ENCODE data around the gene KCTD14.
"Not testable (repeated sequence)": the region's sequence is repeated elsewhere in the genome, so short reads cannot be mapped to it uniquely, and the experiment has no call there.

KCTD14 gene

GRCh38 chr11:78030429-78031325, 7.6 kb upstream of the KCTD14 start:
- Histone ChIP-seq H2BK12ac (ENCODE audit: low read length) (no peak overlapping the region), H3K23ac (ENCODE audit: low read depth, low read length, poor library complexity) (no peak overlapping the region), H3K9me3 (replicated peaks in 1 of 2; ENCODE audit: control insufficient read depth in 2 of 2, insufficient read depth in 1 of 2, low read depth in 1 of 2, low read length in 2 of 2) (no peaks in the 10 kb centered on the region), H2AK5ac (ENCODE audit: low read depth, low read length) (no peak overlapping the region), H3K36me3 (replicated peaks in 1 of 2; ENCODE audit: control insufficient read depth in 2 of 2, insufficient read depth in 2 of 2, low read length in 2 of 2) (no peaks in the 10 kb centered on the region), H4K91ac (ENCODE audit: low read depth, low read length, poor library complexity) (no peak overlapping the region), H3K27me3 (ENCODE audit: control insufficient read depth in 3 of 3, insufficient read depth in 3 of 3, low read depth in 1 of 3, low read length in 3 of 3) (no peaks in the 10 kb centered on the region), H3K27ac (replicated peaks; ENCODE audit: low read length) (no peak overlapping the region), H2BK15ac (ENCODE audit: low read length) (no peak overlapping the region), H3K9ac (ENCODE audit: low read depth, low read length, poor library complexity) (no peak overlapping the region), H3K4me2 (ENCODE audit: insufficient read depth, low read length, poor library complexity, severe bottlenecking) (no peak overlapping the region), H3K18ac (ENCODE audit: low read length) (no peak overlapping the region), H3K14ac (ENCODE audit: low read length) (no peak overlapping the region), H3K4me3 (ENCODE audit: low read length in 2 of 2) (no peak overlapping the region), H2BK120ac (ENCODE audit: low read depth, low read length) (no peak overlapping the region), H2AFZ (ENCODE audit: low read length) (peak overlapping the region; percentile 90), H3K4me1 (ENCODE audit: control insufficient read depth in 2 of 2, insufficient read depth in 1 of 2, low read depth in 1 of 2, low read length in 2 of 2) (peaks cover 6 to 8% of the 10 kb centered on the region in 2 donors), H2BK5ac (ENCODE audit: low read length) (no peak overlapping the region), H4K8ac (ENCODE audit: low read depth, low read length) (no peak overlapping the region), H3K4ac (ENCODE audit: low read length) (no peak overlapping the region), H3K79me1 (ENCODE audit: low read depth, low read length) (no peaks in the 10 kb centered on the region)
- WGBS, 2 donors (ENCODE audit: extremely low coverage in 2 of 2, insufficient read length in 2 of 2, insufficient replicate concordance in 1 of 2) = no CpG with 5 or more reads among the region's 7 CpGs
- DNase-seq (ENCODE audit: low spot score) = no peak

DNA sequence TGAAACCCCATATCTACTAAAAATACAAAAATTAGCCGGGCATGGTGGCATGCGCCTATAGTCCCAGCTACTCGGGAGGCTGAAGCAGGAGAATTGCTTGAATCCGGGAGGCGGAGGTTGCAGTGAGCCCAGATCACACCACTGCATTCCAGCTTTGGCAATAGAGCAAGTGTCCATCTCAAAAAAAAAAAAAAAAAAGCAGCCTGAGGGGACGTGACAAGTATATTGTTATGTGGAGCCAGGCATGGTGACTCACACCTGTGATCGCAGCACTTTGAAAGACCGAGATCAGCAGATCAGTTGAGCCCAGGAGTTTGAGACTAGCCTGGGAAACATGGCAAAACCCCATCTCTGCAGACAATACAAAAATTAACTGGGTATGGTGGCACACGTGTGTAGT, 5.3 kb upstream of the KCTD14 start:
- H3K9me3 ChIP-seq (replicated peaks in 1 of 2; ENCODE audit: control insufficient read depth in 2 of 2, insufficient read depth in 1 of 2, low read depth in 1 of 2, low read length in 2 of 2); H3K9ac ChIP-seq (ENCODE audit: low read depth, low read length, poor library complexity); H4K8ac ChIP-seq (ENCODE audit: low read depth, low read length); H3K4ac ChIP-seq (ENCODE audit: low read length); H2AFZ ChIP-seq (ENCODE audit: low read length); H2BK15ac ChIP-seq (ENCODE audit: low read length); H3K4me2 ChIP-seq (ENCODE audit: insufficient read depth, low read length, poor library complexity, severe bottlenecking); H4K91ac ChIP-seq (ENCODE audit: low read depth, low read length, poor library complexity); H2BK120ac ChIP-seq (ENCODE audit: low read depth, low read length); H2AK5ac ChIP-seq (ENCODE audit: low read depth, low read length); H3K18ac ChIP-seq (ENCODE audit: low read length); DNase-seq (ENCODE audit: low spot score); H3K27me3 ChIP-seq (ENCODE audit: control insufficient read depth in 3 of 3, insufficient read depth in 3 of 3, low read depth in 1 of 3, low read length in 3 of 3); H3K27ac ChIP-seq (replicated peaks; ENCODE audit: low read length); H3K14ac ChIP-seq (ENCODE audit: low read length); H3K36me3 ChIP-seq (replicated peaks in 1 of 2; ENCODE audit: control insufficient read depth in 2 of 2, insufficient read depth in 2 of 2, low read length in 2 of 2); H2BK5ac ChIP-seq (ENCODE audit: low read length); H3K4me3 ChIP-seq (ENCODE audit: low read length in 2 of 2); H2BK12ac ChIP-seq (ENCODE audit: low read length); H3K23ac ChIP-seq (ENCODE audit: low read depth, low read length, poor library complexity); H3K4me1 ChIP-seq (ENCODE audit: control insufficient read depth in 2 of 2, insufficient read depth in 1 of 2, low read depth in 1 of 2, low read length in 2 of 2); H3K79me1 ChIP-seq (ENCODE audit: low read depth, low read length): not testable (repeated sequence)
- WGBS, 2 donors (ENCODE audit: extremely low coverage in 2 of 2, insufficient read length in 2 of 2, insufficient replicate concordance in 1 of 2) = no CpG with 5 or more reads among the region's 9 CpGs

GRCh38 chr11:78027759-78028158, 4.7 kb upstream of the KCTD14 start:
- DNase-seq (ENCODE audit: low spot score) = no peak

GRCh38 chr11:78025378-78025777, 2.3 kb upstream of the KCTD14 start:
- Histone ChIP-seq H3K9ac (ENCODE audit: low read depth, low read length, poor library complexity) (no peak overlapping the region), H2AK5ac (ENCODE audit: low read depth, low read length) (no peak overlapping the region), H4K8ac (ENCODE audit: low read depth, low read length) (no peak overlapping the region), H4K91ac (ENCODE audit: low read depth, low read length, poor library complexity) (no peak overlapping the region), H3K4me2 (ENCODE audit: insufficient read depth, low read length, poor library complexity, severe bottlenecking) (no peak overlapping the region), H2BK5ac (ENCODE audit: low read length) (no peak overlapping the region), H3K23ac (ENCODE audit: low read depth, low read length, poor library complexity) (no peak overlapping the region), H3K4me1 (ENCODE audit: control insufficient read depth in 2 of 2, insufficient read depth in 1 of 2, low read depth in 1 of 2, low read length in 2 of 2) (peaks cover 5 to 8% of the 10 kb centered on the region in 2 donors), H3K4me3 (ENCODE audit: low read length in 2 of 2) (no peak overlapping the region), H3K14ac (ENCODE audit: low read length) (no peak overlapping the region), H2BK15ac (ENCODE audit: low read length) (no peak overlapping the region), H2BK120ac (ENCODE audit: low read depth, low read length) (no peak overlapping the region), H2BK12ac (ENCODE audit: low read length) (no peak overlapping the region), H3K36me3 (replicated peaks in 1 of 2; ENCODE audit: control insufficient read depth in 2 of 2, insufficient read depth in 2 of 2, low read length in 2 of 2) (no peaks in the 10 kb centered on the region), H3K18ac (ENCODE audit: low read length) (no peak overlapping the region), H3K79me1 (ENCODE audit: low read depth, low read length) (no peaks in the 10 kb centered on the region), H3K27me3 (ENCODE audit: control insufficient read depth in 3 of 3, insufficient read depth in 3 of 3, low read depth in 1 of 3, low read length in 3 of 3) (peaks cover 0 to 11% (median 0%) of the 10 kb centered on the region in 3 experiments), H3K4ac (ENCODE audit: low read length) (no peak overlapping the region), H3K27ac (replicated peaks; ENCODE audit: low read length) (no peak overlapping the region), H3K9me3 (replicated peaks in 1 of 2; ENCODE audit: control insufficient read depth in 2 of 2, insufficient read depth in 1 of 2, low read depth in 1 of 2, low read length in 2 of 2) (no peaks in the 10 kb centered on the region), H2AFZ (ENCODE audit: low read length) (no peak overlapping the region)
- DNase-seq (ENCODE audit: low spot score) = no peak

More at GRCh38 chr11:78027759-78028158, 4.7 kb upstream of the KCTD14 start:
- H2BK5ac ChIP-seq (ENCODE audit: low read length) = no peak overlapping the region
- no peak overlapping the region for H3K4ac ChIP-seq (ENCODE audit: low read length)
- H3K27ac ChIP-seq (replicated peaks; ENCODE audit: low read length) = no peak overlapping the region
- peaks cover 6 to 8% of the 10 kb centered on the region in 2 donors for H3K4me1 ChIP-seq (ENCODE audit: control insufficient read depth in 2 of 2, insufficient read depth in 1 of 2, low read depth in 1 of 2, low read length in 2 of 2)
- H2BK120ac ChIP-seq (ENCODE audit: low read depth, low read length) = no peak overlapping the region
- H3K79me1 ChIP-seq (ENCODE audit: low read depth, low read length) = no peaks in the 10 kb centered on the region
- H3K18ac ChIP-seq (ENCODE audit: low read length) = no peak overlapping the region
- H4K91ac ChIP-seq (ENCODE audit: low read depth, low read length, poor library complexity) = no peak overlapping the region
- H2BK12ac ChIP-seq (ENCODE audit: low read length) = no peak overlapping the region
- H3K23ac ChIP-seq (ENCODE audit: low read depth, low read length, poor library complexity) = no peak overlapping the region
- no peak overlapping the region for H3K4me3 ChIP-seq (ENCODE audit: low read length in 2 of 2)
- no peak overlapping the region for H3K9ac ChIP-seq (ENCODE audit: low read depth, low read length, poor library complexity)
- no peak overlapping the region for H2AFZ ChIP-seq (ENCODE audit: low read length)
- no peak overlapping the region for H3K4me2 ChIP-seq (ENCODE audit: insufficient read depth, low read length, poor library complexity, severe bottlenecking)
- peaks cover 0 to 4% (median 0%) of the 10 kb centered on the region in 3 experiments for H3K27me3 ChIP-seq (ENCODE audit: control insufficient read depth in 3 of 3, insufficient read depth in 3 of 3, low read depth in 1 of 3, low read length in 3 of 3)
- H3K9me3 ChIP-seq (replicated peaks in 1 of 2; ENCODE audit: control insufficient read depth in 2 of 2, insufficient read depth in 1 of 2, low read depth in 1 of 2, low read length in 2 of 2) = no peaks in the 10 kb centered on the region
- no peak overlapping the region for H2BK15ac ChIP-seq (ENCODE audit: low read length)
- H4K8ac ChIP-seq (ENCODE audit: low read depth, low read length) = no peak overlapping the region
- WGBS, 2 donors (ENCODE audit: extremely low coverage in 2 of 2, insufficient read length in 2 of 2, insufficient replicate concordance in 1 of 2) = no CpG with 5 or more reads among the region's 2 CpGs
- no peaks in the 10 kb centered on the region for H3K36me3 ChIP-seq (replicated peaks in 1 of 2; ENCODE audit: control insufficient read depth in 2 of 2, insufficient read depth in 2 of 2, low read length in 2 of 2)
- no peak overlapping the region for H2AK5ac ChIP-seq (ENCODE audit: low read depth, low read length)
- no peak overlapping the region for H3K14ac ChIP-seq (ENCODE audit: low read length)
